ENCODE results near the gene NGLY1. TPM values are rescaled to one million over a fixed set of nuclear protein-coding genes. Genes with fewer than 3 reads are reported as not detected.

The NGLY1 gene
- total and polyA plus RNA-seq, 2 of the 4 experiments (the other 2 are of a cell fraction) = 10.0 to 14.9 TPM

DNA sequence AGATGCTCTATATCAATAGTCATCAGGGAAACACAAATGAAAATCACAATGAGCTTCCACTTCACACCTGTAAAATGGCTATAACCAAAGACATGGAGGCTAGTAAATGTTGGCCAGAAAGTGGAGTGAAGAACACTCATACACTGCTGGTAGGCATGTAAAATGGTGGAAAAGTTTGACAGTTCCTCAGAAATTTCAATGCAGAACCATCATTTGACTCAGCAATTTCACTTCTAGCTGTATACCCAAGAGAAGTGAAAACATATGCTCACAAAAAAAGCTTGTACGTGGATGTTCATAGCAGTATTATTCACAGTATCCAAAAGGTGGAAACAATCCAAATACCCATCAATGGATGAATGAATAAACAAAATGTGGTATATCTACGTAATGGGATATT is 99.4 kb downstream of the NGLY1 start:
- ATAC-seq (ENCODE audit: low read depth) (no peak), DNase-seq (no peak)
- TF ChIP-seq BHLHE40 (IDR thresholded peaks at IDR 0.05; ENCODE audit: low read depth, low read length) (no peak), RCOR1 (IDR thresholded peaks at IDR 0.05; ENCODE audit: insufficient replicate concordance, low read length) (no peak), RAD21 (IDR thresholded peaks at IDR 0.05; ENCODE audit: low read length) (no peak), MAFK (IDR thresholded peaks at IDR 0.05; ENCODE audit: low read depth, low read length) (no peak), RFX5 (IDR thresholded peaks at IDR 0.05; ENCODE audit: low read depth, low read length) (no peak), CHD1 (IDR thresholded peaks at IDR 0.05; ENCODE audit: low read depth, low read length) (no peak), NFE2L2 (IDR thresholded peaks at IDR 0.05; ENCODE audit: low read depth, low read length) (no peak), MAZ (IDR thresholded peaks at IDR 0.05; ENCODE audit: borderline replicate concordance, low read depth, low read length) (no peak), FOS (IDR thresholded peaks at IDR 0.05; ENCODE audit: low read depth, low read length) (no peak), SMC3 (IDR thresholded peaks at IDR 0.05; ENCODE audit: low read depth, low read length) (no peak), CEBPB (IDR thresholded peaks at IDR 0.05; ENCODE audit: low read depth, low read length) (no peak), POLR2A (IDR thresholded peaks at IDR 0.05; ENCODE audit: low read depth, low read length) (no peak), MXI1 (IDR thresholded peaks at IDR 0.05; ENCODE audit: borderline replicate concordance, low read depth, low read length) (no peak)
- TF ChIP-seq, protein P1, sequence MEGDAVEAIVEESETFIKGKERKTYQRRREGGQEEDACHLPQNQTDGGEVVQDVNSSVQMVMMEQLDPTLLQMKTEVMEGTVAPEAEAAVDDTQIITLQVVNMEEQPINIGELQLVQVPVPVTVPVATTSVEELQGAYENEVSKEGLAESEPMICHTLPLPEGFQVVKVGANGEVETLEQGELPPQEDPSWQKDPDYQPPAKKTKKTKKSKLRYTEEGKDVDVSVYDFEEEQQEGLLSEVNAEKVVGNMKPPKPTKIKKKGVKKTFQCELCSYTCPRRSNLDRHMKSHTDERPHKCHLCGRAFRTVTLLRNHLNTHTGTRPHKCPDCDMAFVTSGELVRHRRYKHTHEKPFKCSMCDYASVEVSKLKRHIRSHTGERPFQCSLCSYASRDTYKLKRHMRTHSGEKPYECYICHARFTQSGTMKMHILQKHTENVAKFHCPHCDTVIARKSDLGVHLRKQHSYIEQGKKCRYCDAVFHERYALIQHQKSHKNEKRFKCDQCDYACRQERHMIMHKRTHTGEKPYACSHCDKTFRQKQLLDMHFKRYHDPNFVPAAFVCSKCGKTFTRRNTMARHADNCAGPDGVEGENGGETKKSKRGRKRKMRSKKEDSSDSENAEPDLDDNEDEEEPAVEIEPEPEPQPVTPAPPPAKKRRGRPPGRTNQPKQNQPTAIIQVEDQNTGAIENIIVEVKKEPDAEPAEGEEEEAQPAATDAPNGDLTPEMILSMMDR (conservative IDR thresholded peaks at IDR 0.05; ENCODE audit: low read depth, low read length) = no peak
- TF ChIP-seq, protein P2, sequence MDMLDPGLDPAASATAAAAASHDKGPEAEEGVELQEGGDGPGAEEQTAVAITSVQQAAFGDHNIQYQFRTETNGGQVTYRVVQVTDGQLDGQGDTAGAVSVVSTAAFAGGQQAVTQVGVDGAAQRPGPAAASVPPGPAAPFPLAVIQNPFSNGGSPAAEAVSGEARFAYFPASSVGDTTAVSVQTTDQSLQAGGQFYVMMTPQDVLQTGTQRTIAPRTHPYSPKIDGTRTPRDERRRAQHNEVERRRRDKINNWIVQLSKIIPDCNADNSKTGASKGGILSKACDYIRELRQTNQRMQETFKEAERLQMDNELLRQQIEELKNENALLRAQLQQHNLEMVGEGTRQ (IDR thresholded peaks at IDR 0.05; ENCODE audit: low read depth, low read length) = no peak
- TF ChIP-seq, protein P3, sequence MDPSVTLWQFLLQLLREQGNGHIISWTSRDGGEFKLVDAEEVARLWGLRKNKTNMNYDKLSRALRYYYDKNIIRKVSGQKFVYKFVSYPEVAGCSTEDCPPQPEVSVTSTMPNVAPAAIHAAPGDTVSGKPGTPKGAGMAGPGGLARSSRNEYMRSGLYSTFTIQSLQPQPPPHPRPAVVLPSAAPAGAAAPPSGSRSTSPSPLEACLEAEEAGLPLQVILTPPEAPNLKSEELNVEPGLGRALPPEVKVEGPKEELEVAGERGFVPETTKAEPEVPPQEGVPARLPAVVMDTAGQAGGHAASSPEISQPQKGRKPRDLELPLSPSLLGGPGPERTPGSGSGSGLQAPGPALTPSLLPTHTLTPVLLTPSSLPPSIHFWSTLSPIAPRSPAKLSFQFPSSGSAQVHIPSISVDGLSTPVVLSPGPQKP (IDR thresholded peaks at IDR 0.05; ENCODE audit: borderline replicate concordance, low read depth, low read length) = no peak
- no peak overlapping the region for H3K23ac ChIP-seq (ENCODE audit: low read depth, low read length)
- no peak overlapping the region for H2BK20ac ChIP-seq (ENCODE audit: low read depth, low read length)
- no peaks in the 10 kb centered on the region for H4K20me1 ChIP-seq (ENCODE audit: insufficient read depth, low read length)
- H2AK5ac ChIP-seq (ENCODE audit: low read depth, low read length) = no peak overlapping the region
- no peak overlapping the region for H2BK120ac ChIP-seq (ENCODE audit: low read depth, low read length)
- POLR2A ChIA-PET (ENCODE audit: unreplicated experiment) = no interaction called here
- in situ Hi-C loops (cut with MboI; ENCODE audit: low sequenced_read_pairs) = no loop called here
- H3K9ac ChIP-seq (ENCODE audit: low read depth, low read length) = no peak overlapping the region
- H3K4me3 ChIP-seq (ENCODE audit: insufficient read depth, low read depth, low read length) = no peak overlapping the region
- dilution Hi-C loops (cut with HindIII; ENCODE audit: low sequenced_read_pairs, unreplicated experiment) = no loop called here
- no peak overlapping the region for H2BK5ac ChIP-seq (ENCODE audit: low read depth, low read length, poor library complexity, severe bottlenecking)
- no peak overlapping the region for H3K27ac ChIP-seq (ENCODE audit: insufficient read depth, low read length)
- no peak overlapping the region for H3K4ac ChIP-seq (ENCODE audit: low read depth, low read length)
- no peaks in the 10 kb centered on the region for H3K79me1 ChIP-seq (ENCODE audit: low read depth in 1 of 2, low read length in 2 of 2)
- no CpG with 5 or more reads among the region's 2 CpGs for WGBS, 2 experiments (ENCODE audit: extremely low coverage in 2 of 2, insufficient read length in 1 of 2)
- H4K5ac ChIP-seq (ENCODE audit: low read depth, low read length) = no peak overlapping the region
- no TSS peak for BruUV-seq (replicated peaks)
- CTCF ChIA-PET = no interaction called here
- H3K27me3 ChIP-seq (ENCODE audit: control insufficient read depth, insufficient read depth, low read length) = no peaks in the 10 kb centered on the region
- H4K91ac ChIP-seq (ENCODE audit: insufficient read depth, low read depth, low read length) = no peak overlapping the region
- no peak overlapping the region for H3K14ac ChIP-seq (replicated peaks; ENCODE audit: low read depth, low read length)
- H3K18ac ChIP-seq (ENCODE audit: low read depth, low read length) = no peak overlapping the region
- H3K9me1 ChIP-seq (ENCODE audit: insufficient read depth, low read length) = no peaks in the 10 kb centered on the region
- no peaks in the 10 kb centered on the region for H3K9me3 ChIP-seq (ENCODE audit: control insufficient read depth, insufficient read depth, low read length)
- no peaks in the 10 kb centered on the region for H3K36me3 ChIP-seq (ENCODE audit: control insufficient read depth, insufficient read depth, low read length)
- no peak overlapping the region for H3K4me2 ChIP-seq (ENCODE audit: low read depth, low read length)
- no peak overlapping the region for H4K8ac ChIP-seq (ENCODE audit: low read depth in 2 of 2, low read length in 2 of 2)
- no peak overlapping the region for H3K56ac ChIP-seq (ENCODE audit: extremely low read depth, insufficient read depth, low read length)
- intact Hi-C loops (cut with micrococcal nuclease) = no loop called here
- H2AK9ac ChIP-seq (replicated peaks; ENCODE audit: low read depth, low read length, poor library complexity) = no peak overlapping the region
- no peaks in the 10 kb centered on the region for H3K4me1 ChIP-seq (ENCODE audit: control insufficient read depth, insufficient read depth, low read length)
- no peak overlapping the region for H2AFZ ChIP-seq (replicated peaks; ENCODE audit: low read length, poor library complexity)
- H2BK15ac ChIP-seq (ENCODE audit: low read depth, low read length) = no peak overlapping the region
